ENCODE measurements around the gene ARHGEF19.
A peak's percentile ranks its signal among the peaks of the same experiment; 100 is the strongest.
"Not testable (repeated sequence)": the region's sequence is repeated elsewhere in the genome, so short reads cannot be mapped to it uniquely, and the experiment has no call there.

ARHGEF19 gene

GRCh38 chr1:16181887-16182719 lies 30.3 kb downstream of the ARHGEF19 start:
- DNase-seq (ENCODE audit: low read depth): no peak

GRCh38 chr1:16180291-16180824 lies 32.1 kb downstream of the ARHGEF19 start:
- no peak for DNase-seq (ENCODE audit: low read depth)

GRCh38 chr1:16178596-16179497 lies 33.6 kb downstream of the ARHGEF19 start:
- DNase-seq (ENCODE audit: low read depth): no peak

- no peak for DNase-seq (ENCODE audit: low read depth)
Measured at GRCh38 chr1:16177306-16177705, 35.1 kb downstream of the ARHGEF19 start.

GRCh38 chr1:16176653-16177052 lies 35.8 kb downstream of the ARHGEF19 start:
- no peak for DNase-seq (ENCODE audit: low read depth)

- no peak for DNase-seq (ENCODE audit: low read depth)
Measured at GRCh38 chr1:16175610-16176553, 36.6 kb downstream of the ARHGEF19 start.

- DNase-seq (ENCODE audit: low read depth): no peak
Measured at GRCh38 chr1:16174886-16175598, 37.4 kb downstream of the ARHGEF19 start.

- DNase-seq (ENCODE audit: low read depth): no peak
Measured at GRCh38 chr1:16174261-16174868, 38.1 kb downstream of the ARHGEF19 start.

- no peak for DNase-seq (ENCODE audit: low read depth)
Measured at GRCh38 chr1:16173447-16174260, 38.8 kb downstream of the ARHGEF19 start.

- DNase-seq (ENCODE audit: low read depth): no peak
Measured at GRCh38 chr1:16172964-16173446, 39.4 kb downstream of the ARHGEF19 start.

GRCh38 chr1:16172218-16172830 lies 40.1 kb downstream of the ARHGEF19 start:
- DNase-seq (ENCODE audit: low read depth): no peak

- no peak for DNase-seq (ENCODE audit: low read depth)
Measured at GRCh38 chr1:16171314-16172151, 40.9 kb downstream of the ARHGEF19 start.

- no peak for DNase-seq (ENCODE audit: low read depth)
Measured at GRCh38 chr1:16170283-16170673, 42.2 kb downstream of the ARHGEF19 start.

GRCh38 chr1:16168622-16169360 lies 43.7 kb downstream of the ARHGEF19 start:
- no peak for DNase-seq (ENCODE audit: low read depth)

- not testable (repeated sequence) for DNase-seq (ENCODE audit: low read depth)
Measured at GRCh38 chr1:16168144-16168495, 44.3 kb downstream of the ARHGEF19 start.

- DNase-seq (ENCODE audit: low read depth): peak; percentile 20
Measured at GRCh38 chr1:16167331-16168143, 44.9 kb downstream of the ARHGEF19 start.

GRCh38 chr1:16166117-16166516 lies 46.3 kb downstream of the ARHGEF19 start:
- no peak for DNase-seq (ENCODE audit: low read depth)

Measured in stimulated activated CD8-positive, alpha-beta memory T cell treated with anti-CD3 and anti-CD28 coated beads, Interleukin-12 subunit alpha, Interleukin-12 subunit beta, amount 100 ng/mL, for 1 hour (primary cell).